Muscle of leg (tissue), 11 donors: ENCODE data around the gene KRTAP4-9. TPM values are rescaled to one million over a fixed set of nuclear protein-coding genes. Genes with fewer than 3 reads are reported as not detected.
"Not testable (repeated sequence)": the region's sequence is repeated elsewhere in the genome, so short reads cannot be mapped to it uniquely, and the experiment has no call there.

Experiments
- DNase-seq: peaks from one replicate; pipeline ENCODE4 v3.0.0; 2013
- H3K27ac ChIP-seq: one replicate; pipeline ENCODE4 v1.5.1; 2013; ENCODE audit warnings: mild to moderate bottlenecking, low read length, control low read depth
- H3K27me3 ChIP-seq: one replicate; pipeline ENCODE4 v1.6.1; 2013; ENCODE audit warnings: low read length; ENCODE audit not compliant: control insufficient read depth, insufficient read depth
- H3K36me3 ChIP-seq: one replicate; pipeline ENCODE4 v1.6.1; 2013; ENCODE audit warnings: low read length; ENCODE audit not compliant: control insufficient read depth, insufficient read depth
- H3K4me1 ChIP-seq: one replicate; pipeline ENCODE4 v1.6.1; 2013; ENCODE audit warnings: low read length; ENCODE audit not compliant: control insufficient read depth, insufficient read depth
- H3K4me3 ChIP-seq: one replicate; pipeline ENCODE4 v1.5.1; 2013; ENCODE audit warnings: low read length, control low read depth
- H3K9me3 ChIP-seq: replicated peaks from 2 replicates; pipeline ENCODE4 v1.6.1; 2013; ENCODE audit warnings: low read depth, low read length; ENCODE audit not compliant: control insufficient read depth
- WGBS: methylation state at CpG from one replicate; pipeline ENCODE4 v1.1.5; 2013; ENCODE audit warnings: missing lambda C conversion rate; ENCODE audit not compliant: insufficient coverage; 5-methylcytosine and 5-hydroxymethylcytosine counted together
- polyA plus RNA-seq, 8 donors: library from polyadenylated mRNA; unstranded; fragments of 120-200 nt; gene quantifications; one replicate each; pipeline versions ENCODE4 v1.2.1 to v1.2.3, GENCODE V29; 2013; ENCODE audit warnings: inconsistent platforms in 1 of 8, low replicate concordance in 1 of 8; ENCODE audit not compliant: insufficient read length in 8 of 8, insufficient read depth in 1 of 8
- total RNA-seq: library from RNA; stranded (reverse); fragments of 120-200 nt; gene quantifications from one replicate; pipeline ENCODE4 v1.2.4, GENCODE V29; 2013

The KRTAP4-9 gene
- total and polyA plus RNA-seq, 9 donors = 0.31 TPM; not detected in 8

GRCh38 chr17:41126412-41126811 is 21.2 kb downstream of the KRTAP4-9 start:
- Histone ChIP-seq H3K4me3 (no peak overlapping the region), H3K27me3 (no peaks in the 10 kb centered on the region), H3K9me3 (peaks cover 2% of the 10 kb centered on the region), H3K36me3 (no peaks in the 10 kb centered on the region), H3K4me1 (no peaks in the 10 kb centered on the region), H3K27ac (no peak overlapping the region)
- DNase-seq = no peak
- WGBS = no CpG with 5 or more reads among the region's 3 CpGs

GRCh38 chr17:41127371-41127770 is 22.2 kb downstream of the KRTAP4-9 start:
- Histone ChIP-seq H3K9me3 (peaks cover 2% of the 10 kb centered on the region), H3K27ac (no peak overlapping the region), H3K4me3 (no peak overlapping the region), H3K27me3 (no peaks in the 10 kb centered on the region), H3K4me1 (no peaks in the 10 kb centered on the region), H3K36me3 (no peaks in the 10 kb centered on the region)
- DNase-seq = no peak
- WGBS = no CpG with 5 or more reads among the region's 1 CpG

GRCh38 chr17:41131979-41132378 is 26.8 kb downstream of the KRTAP4-9 start:
- WGBS = no CpG with 5 or more reads among the region's 3 CpGs
- H3K27ac ChIP-seq = no peak overlapping the region
- H3K27me3 ChIP-seq = no peaks in the 10 kb centered on the region

GRCh38 chr17:41133880-41134735 is 28.9 kb downstream of the KRTAP4-9 start:
- no peaks in the 10 kb centered on the region for H3K27me3 ChIP-seq
- DNase-seq = no peak
- no peaks in the 10 kb centered on the region for H3K9me3 ChIP-seq
- no peak overlapping the region for H3K4me3 ChIP-seq
- H3K27ac ChIP-seq = no peak overlapping the region
- 83% methylated on average over 1 of the region's 2 CpGs for WGBS
- H3K4me1 ChIP-seq = no peaks in the 10 kb centered on the region
- no peaks in the 10 kb centered on the region for H3K36me3 ChIP-seq

More at GRCh38 chr17:41131979-41132378, 26.8 kb downstream of the KRTAP4-9 start:
- Histone ChIP-seq H3K9me3 (no peaks in the 10 kb centered on the region), H3K36me3 (no peaks in the 10 kb centered on the region), H3K4me3 (no peak overlapping the region), H3K4me1 (no peaks in the 10 kb centered on the region)
- DNase-seq = no peak

GRCh38 chr17:41139865-41140264 is 34.7 kb downstream of the KRTAP4-9 start:
- DNase-seq, H3K27ac ChIP-seq, H3K27me3 ChIP-seq, H3K4me3 ChIP-seq, H3K4me1 ChIP-seq, H3K36me3 ChIP-seq: not testable (repeated sequence)
- peaks cover 23% of the 10 kb centered on the region for H3K9me3 ChIP-seq
- 86% methylated on average over 12 of the region's 12 CpGs for WGBS

GRCh38 chr17:41140360-41141131 is 35.4 kb downstream of the KRTAP4-9 start, which contains the start of gene KRTAP4-6:
Gene KRTAP4-6 (minus strand): TSS chr17:41140544. CDS start chr17:41140487, 57 bp downstream.
- DNase-seq = no peak
- no peak within 1 kb of the TSS for H3K4me3 ChIP-seq
- H3K4me1 ChIP-seq = no peaks in the 10 kb centered on the region
- H3K27ac ChIP-seq = no peak within 1 kb of the TSS
- no peaks in the 10 kb centered on the region for H3K27me3 ChIP-seq
- peaks cover 23% of the 10 kb centered on the region for H3K9me3 ChIP-seq
- WGBS = 98% methylated on average over 4 of the region's 6 CpGs
- no peaks in the 10 kb centered on the region for H3K36me3 ChIP-seq

- DNase-seq = no peak
- Histone ChIP-seq H3K4me3 (no peak overlapping the region), H3K27ac (no peak overlapping the region), H3K27me3 (no peaks in the 10 kb centered on the region), H3K4me1 (no peaks in the 10 kb centered on the region), H3K9me3 (peaks cover 23% of the 10 kb centered on the region), H3K36me3 (no peaks in the 10 kb centered on the region)
Observed at GRCh38 chr17:41141361-41141760, 36.2 kb downstream of the KRTAP4-9 start.

GRCh38 chr17:41144846-41145245 is 39.7 kb downstream of the KRTAP4-9 start:
- no peaks in the 10 kb centered on the region for H3K4me1 ChIP-seq
- H3K36me3 ChIP-seq = no peaks in the 10 kb centered on the region
- DNase-seq = no peak
- H3K27me3 ChIP-seq = no peaks in the 10 kb centered on the region
- H3K27ac ChIP-seq = no peak overlapping the region
- H3K4me3 ChIP-seq = no peak overlapping the region
- no CpG with 5 or more reads among the region's 1 CpG for WGBS
- H3K9me3 ChIP-seq = peaks cover 20% of the 10 kb centered on the region

GRCh38 chr17:41145261-41145660 is 40.1 kb downstream of the KRTAP4-9 start:
- Histone ChIP-seq H3K4me3 (no peak overlapping the region), H3K4me1 (no peaks in the 10 kb centered on the region)

GRCh38 chr17:41147531-41148204 is 42.5 kb downstream of the KRTAP4-9 start:
- Histone ChIP-seq H3K4me3 (no peak overlapping the region), H3K36me3 (no peaks in the 10 kb centered on the region), H3K27ac (no peak overlapping the region), H3K4me1 (no peaks in the 10 kb centered on the region), H3K9me3 (peaks cover 11% of the 10 kb centered on the region), H3K27me3 (no peaks in the 10 kb centered on the region)
- 67% methylated on average over 1 of the region's 2 CpGs for WGBS
- no peak for DNase-seq

More at GRCh38 chr17:41145261-41145660, 40.1 kb downstream of the KRTAP4-9 start:
- Histone ChIP-seq H3K9me3 (peaks cover 16% of the 10 kb centered on the region), H3K36me3 (no peaks in the 10 kb centered on the region), H3K27me3 (no peaks in the 10 kb centered on the region), H3K27ac (no peak overlapping the region)
- DNase-seq = no peak
- no CpG with 5 or more reads among the region's 2 CpGs for WGBS
